Ectodermal cell (in vitro differentiated cells): ENCODE measurements around the gene BLTP1.

Experiments
- H3K27ac ChIP-seq: 2 replicates; pipeline ENCODE4 v1.7.0; 2013; ENCODE audit warnings: mild to moderate bottlenecking, low read depth, low read length; ENCODE audit not compliant: insufficient read depth, poor library complexity, severe bottlenecking
- H3K27me3 ChIP-seq: 2 replicates; pipeline ENCODE4 v1.7.0; 2013; ENCODE audit warnings: mild to moderate bottlenecking, low read length; ENCODE audit not compliant: insufficient read depth, control insufficient read depth, poor library complexity, severe bottlenecking
- H3K36me3 ChIP-seq: one replicate; pipeline ENCODE4 v1.7.0; 2013; ENCODE audit warnings: low read length; ENCODE audit not compliant: control insufficient read depth, insufficient read depth
- H3K4me1 ChIP-seq: one replicate; pipeline ENCODE4 v1.7.0; 2013; ENCODE audit warnings: low read length; ENCODE audit not compliant: control insufficient read depth, insufficient read depth
- H3K4me3 ChIP-seq: 2 replicates; pipeline ENCODE4 v1.7.0; 2013; ENCODE audit warnings: low read depth, low read length, control low read depth; ENCODE audit not compliant: insufficient read depth
- H3K9me3 ChIP-seq: 2 replicates; pipeline ENCODE4 v1.7.0; 2013; ENCODE audit warnings: mild to moderate bottlenecking, low read length, moderate library complexity; ENCODE audit not compliant: control insufficient read depth
- WGBS, 2 experiments: methylation state at CpG; one replicate each; pipeline ENCODE4 v1.1.7; 2013; ENCODE audit warnings: missing lambda C conversion rate in 2 of 2; 5-methylcytosine and 5-hydroxymethylcytosine counted together

Gene BLTP1

GRCh38 chr4:122131562-122132157, 20.5 kb upstream of the BLTP1 start:
- H3K27ac ChIP-seq, result no peak overlapping the region
- H3K27me3 ChIP-seq, result no peaks in the 10 kb centered on the region
- H3K4me1 ChIP-seq, result no peaks in the 10 kb centered on the region
- 96 to 97% methylated on average over 5 of the region's 5 CpGs for WGBS, 2 experiments
- no peaks in the 10 kb centered on the region for H3K9me3 ChIP-seq
- no peaks in the 10 kb centered on the region for H3K36me3 ChIP-seq
- H3K4me3 ChIP-seq, result no peak overlapping the region

DNA sequence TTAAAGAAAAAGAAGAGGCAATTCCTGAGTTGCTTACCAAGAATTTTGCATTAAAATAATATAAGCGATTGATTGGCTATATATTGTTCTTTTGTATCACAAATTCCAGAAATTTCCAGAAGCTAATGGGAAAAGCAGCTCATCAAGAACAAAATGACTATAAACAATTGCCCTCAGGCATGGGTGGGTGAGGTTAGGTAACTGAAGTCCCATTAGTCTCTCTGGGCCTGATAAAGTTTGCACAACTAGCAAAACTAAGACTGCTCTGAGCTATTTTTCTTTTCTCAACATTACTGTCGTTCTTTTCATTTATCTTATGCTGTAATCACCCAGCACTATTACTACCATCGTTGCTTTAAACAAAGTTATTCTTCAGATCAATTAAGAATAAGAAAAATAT, 19.2 kb upstream of the BLTP1 start:
- H3K9me3 ChIP-seq, result no peaks in the 10 kb centered on the region
- H3K36me3 ChIP-seq, result no peaks in the 10 kb centered on the region
- no peak overlapping the region for H3K27ac ChIP-seq
- H3K4me1 ChIP-seq, result no peaks in the 10 kb centered on the region
- H3K4me3 ChIP-seq, result no peak overlapping the region
- 96 to 97% methylated on average over 2 to 3 of the region's 3 CpGs for WGBS, 2 experiments
- no peaks in the 10 kb centered on the region for H3K27me3 ChIP-seq

GRCh38 chr4:122139139-122139538, 13.0 kb upstream of the BLTP1 start:
- H3K4me1 ChIP-seq, result no peaks in the 10 kb centered on the region
- H3K27me3 ChIP-seq, result no peaks in the 10 kb centered on the region
- no peak overlapping the region for H3K4me3 ChIP-seq
- H3K27ac ChIP-seq, result no peak overlapping the region
- no peaks in the 10 kb centered on the region for H3K36me3 ChIP-seq
- WGBS, 2 experiments, result 91 to 95% methylated on average over 3 of the region's 3 CpGs
- H3K9me3 ChIP-seq, result no peaks in the 10 kb centered on the region

- Histone ChIP-seq H3K4me3 (no peak overlapping the region), H3K4me1 (no peaks in the 10 kb centered on the region), H3K27ac (no peak overlapping the region), H3K27me3 (no peaks in the 10 kb centered on the region), H3K36me3 (no peaks in the 10 kb centered on the region), H3K9me3 (no peaks in the 10 kb centered on the region)
- WGBS, 2 experiments, result 95 to 96% methylated on average over 4 to 5 of the region's 5 CpGs
These were observed 11.3 kb upstream of the BLTP1 start for GRCh38 chr4:122140834-122141233.

DNA sequence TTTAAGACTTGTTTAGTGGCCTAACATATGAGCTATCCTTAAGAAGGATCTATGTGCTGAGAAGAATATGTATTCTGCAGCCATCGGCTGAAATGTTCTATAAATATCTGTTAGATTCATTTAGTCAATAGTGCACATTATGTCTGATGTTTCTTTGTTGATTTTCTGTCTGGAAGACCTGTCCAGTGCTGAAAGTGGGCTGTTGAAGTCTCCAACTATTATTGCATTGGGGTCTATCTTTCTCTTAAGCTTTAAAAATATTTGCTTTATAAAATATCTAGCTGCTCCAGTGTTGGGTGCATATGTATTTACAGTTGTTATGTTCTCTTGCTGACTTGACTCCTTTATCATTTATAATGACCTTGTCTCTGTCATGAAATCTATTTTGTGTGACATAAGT, 9.4 kb upstream of the BLTP1 start:
- Histone ChIP-seq H3K27me3 (no peaks in the 10 kb centered on the region), H3K36me3 (no peaks in the 10 kb centered on the region), H3K9me3 (no peaks in the 10 kb centered on the region), H3K4me3 (no peak overlapping the region), H3K4me1 (no peaks in the 10 kb centered on the region), H3K27ac (no peak overlapping the region)
- 83 to 100% methylated on average over 1 of the region's 1 CpG for whole genome bisulfite sequencing, 2 experiments

DNA sequence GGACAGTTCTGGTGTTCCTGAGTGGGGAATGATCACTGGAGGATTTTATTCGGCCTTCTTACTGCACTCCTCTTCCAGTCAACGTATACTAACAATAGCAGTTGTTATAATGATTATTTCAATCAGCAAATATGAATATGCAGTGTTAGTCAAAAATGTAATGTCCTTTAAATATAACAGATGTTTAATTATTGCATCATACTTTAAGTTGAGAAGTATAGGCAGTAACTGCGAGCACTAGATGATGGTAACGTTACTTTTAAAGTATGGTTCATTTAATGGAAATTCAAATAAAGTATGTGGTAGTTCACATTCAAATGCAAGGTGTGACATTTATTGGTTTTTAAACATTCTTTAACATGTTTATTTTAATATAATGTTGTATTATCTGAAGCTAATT, 5.5 kb upstream of the BLTP1 start:
- WGBS, 2 experiments, result 97 to 100% methylated on average over 2 to 3 of the region's 4 CpGs
- Histone ChIP-seq H3K36me3 (no peaks in the 10 kb centered on the region), H3K27me3 (no peaks in the 10 kb centered on the region), H3K27ac (no peak overlapping the region), H3K9me3 (no peaks in the 10 kb centered on the region), H3K4me1 (no peaks in the 10 kb centered on the region), H3K4me3 (no peak overlapping the region)

GRCh38 chr4:122150931-122151330, 1.2 kb upstream of the BLTP1 start:
- Histone ChIP-seq H3K4me1 (no peaks in the 10 kb centered on the region), H3K4me3 (no peak overlapping the region), H3K9me3 (no peaks in the 10 kb centered on the region), H3K27ac (no peak overlapping the region), H3K27me3 (no peaks in the 10 kb centered on the region), H3K36me3 (no peaks in the 10 kb centered on the region)
- WGBS, 2 experiments, result 90 to 100% methylated on average over 1 to 2 of the region's 2 CpGs

- no peaks in the 10 kb centered on the region for H3K27me3 ChIP-seq
- H3K4me3 ChIP-seq, result peak overlapping the region; percentile 92
- H3K4me1 ChIP-seq, result no peaks in the 10 kb centered on the region
- H3K9me3 ChIP-seq, result no peaks in the 10 kb centered on the region
- 2 to 3% methylated on average over 16 of the region's 16 CpGs for WGBS, 2 experiments
- peak overlapping the region; percentile 31 for H3K27ac ChIP-seq
- H3K36me3 ChIP-seq, result peaks cover 7% of the 10 kb centered on the region
These were observed 638 bp downstream of the BLTP1 start for GRCh38 chr4:122152711-122153226.

DNA sequence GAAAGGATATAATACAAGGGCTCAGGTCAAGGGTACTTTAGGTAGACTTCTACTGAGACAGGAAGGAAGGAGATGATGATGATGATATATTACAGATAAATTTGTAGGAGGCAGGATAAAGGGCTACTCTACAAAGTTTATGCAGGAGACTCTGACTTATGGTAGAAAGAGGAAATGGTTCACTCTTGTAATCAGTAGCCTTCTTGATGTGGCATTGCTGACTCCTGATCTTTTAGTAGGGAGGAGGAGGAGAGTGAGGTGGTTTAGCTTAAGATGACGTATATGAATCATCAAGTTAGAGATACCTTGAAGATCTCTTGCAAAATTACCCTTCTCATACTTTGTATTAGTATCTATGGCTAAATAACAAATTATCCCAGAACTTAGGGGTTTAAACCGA, 4.7 kb downstream of the BLTP1 start:
- Histone ChIP-seq H3K27me3 (no peaks in the 10 kb centered on the region), H3K27ac (no peak overlapping the region), H3K4me3 (no peak overlapping the region), H3K36me3 (peaks cover 8% of the 10 kb centered on the region), H3K9me3 (no peaks in the 10 kb centered on the region), H3K4me1 (no peaks in the 10 kb centered on the region)
- 93 to 98% methylated on average over 1 to 2 of the region's 2 CpGs for WGBS, 2 experiments

GRCh38 chr4:122163301-122163700, 11.2 kb downstream of the BLTP1 start:
- no peaks in the 10 kb centered on the region for H3K4me1 ChIP-seq
- H3K27ac ChIP-seq, result no peak overlapping the region
- no peak overlapping the region for H3K4me3 ChIP-seq
- WGBS, 2 experiments, result 95% methylated on average over 3 of the region's 3 CpGs
- no peaks in the 10 kb centered on the region for H3K9me3 ChIP-seq
- H3K36me3 ChIP-seq, result no peaks in the 10 kb centered on the region
- H3K27me3 ChIP-seq, result no peaks in the 10 kb centered on the region

- WGBS, 2 experiments, result 100% methylated on average over 1 of the region's 1 CpG; no CpG with 5 or more reads in 1 of the 2 experiments
- Histone ChIP-seq H3K4me1 (no peaks in the 10 kb centered on the region), H3K27me3 (no peaks in the 10 kb centered on the region), H3K4me3 (no peak overlapping the region), H3K9me3 (no peaks in the 10 kb centered on the region), H3K36me3 (no peaks in the 10 kb centered on the region), H3K27ac (no peak overlapping the region)
These were observed 11.6 kb downstream of the BLTP1 start for GRCh38 chr4:122163767-122164166.
